HG03432 (cell line): ENCODE results near the gene TMOD3.
A peak's percentile ranks its signal among the peaks of the same experiment; 100 is the strongest.

Experiments
- ATAC-seq: cut with Tn5 transposase; IDR thresholded peaks from one replicate; pipeline ENCODE4 v1.9.1; 2021; ENCODE audit warnings: mild to moderate bottlenecking, moderate library complexity; ENCODE audit not compliant: unreplicated experiment

Gene TMOD3

DNA sequence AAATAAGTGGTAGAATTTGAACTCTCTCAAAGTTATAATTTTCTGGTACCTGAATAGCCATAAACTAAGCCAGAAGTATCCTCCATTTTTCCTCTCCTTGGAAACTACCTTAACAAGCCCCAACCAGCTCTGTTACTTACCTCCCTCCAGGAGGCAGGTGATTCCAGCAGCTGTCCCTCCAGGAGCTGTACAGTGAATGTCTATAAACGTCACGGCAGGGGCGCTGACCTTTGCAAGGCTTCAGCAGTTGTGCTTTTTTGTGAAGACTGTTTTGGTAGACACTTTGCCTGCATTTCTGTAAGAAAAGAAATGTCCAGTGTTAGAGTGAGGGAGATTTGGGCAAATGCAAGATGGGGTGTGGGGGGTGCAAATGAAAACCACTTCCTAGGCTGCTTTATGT lies 75.0 kb downstream of the TMOD3 start:
- ATAC-seq, result no peak

DNA sequence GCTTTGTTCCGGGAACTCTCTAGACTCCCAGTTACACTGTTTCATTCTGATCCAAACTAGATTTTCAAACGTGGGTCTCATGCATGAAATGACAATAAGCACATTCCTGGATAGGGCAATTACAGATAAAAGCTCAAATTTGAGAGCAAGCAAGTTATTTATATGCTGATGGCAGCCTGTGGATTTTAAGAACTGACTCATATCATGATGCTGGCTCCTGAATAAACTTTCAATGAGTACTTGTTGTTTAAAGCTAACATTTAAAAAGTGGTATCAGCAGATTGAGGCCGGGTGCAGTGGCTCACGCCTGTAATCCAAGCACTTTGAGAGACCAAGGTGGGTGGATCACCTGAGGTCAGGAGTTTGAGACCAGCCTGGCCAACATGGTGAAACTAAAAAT lies 75.5 kb downstream of the TMOD3 start:
- ATAC-seq, result no peak

DNA sequence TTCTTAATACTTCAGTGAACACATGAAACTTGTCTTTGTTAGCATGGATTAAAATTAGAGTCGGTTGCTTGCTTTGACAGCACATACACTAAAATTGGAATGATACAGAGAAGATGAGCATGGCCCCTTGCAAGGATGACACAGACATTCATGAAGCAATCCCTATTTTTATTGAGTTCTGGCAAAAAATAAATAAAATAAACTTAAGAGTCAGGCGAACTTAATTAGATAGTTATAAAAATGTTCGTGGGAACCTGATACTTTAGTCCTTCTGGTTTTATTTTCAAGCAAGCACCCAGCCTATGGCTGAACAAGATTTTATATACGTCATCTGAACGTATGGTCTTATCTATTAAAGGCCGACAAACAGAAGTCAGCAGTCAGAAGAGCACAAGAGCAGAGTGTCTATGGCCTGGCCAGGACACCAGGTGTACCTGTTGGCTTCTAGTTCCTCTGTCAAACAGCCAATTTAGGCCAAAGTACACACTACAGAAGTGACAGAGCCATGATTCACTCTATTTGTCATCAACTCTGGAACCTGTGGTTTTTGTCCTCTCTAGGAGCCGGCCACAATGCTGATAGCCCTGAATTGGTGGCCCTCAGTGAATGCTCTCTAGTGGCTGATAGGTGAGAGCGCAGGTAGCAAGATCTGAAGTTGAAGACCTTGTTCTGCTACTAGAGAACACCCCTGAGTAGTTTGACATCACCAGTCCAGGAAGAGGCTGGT lies 77.8 kb downstream of the TMOD3 start:
- no peak for ATAC-seq

DNA sequence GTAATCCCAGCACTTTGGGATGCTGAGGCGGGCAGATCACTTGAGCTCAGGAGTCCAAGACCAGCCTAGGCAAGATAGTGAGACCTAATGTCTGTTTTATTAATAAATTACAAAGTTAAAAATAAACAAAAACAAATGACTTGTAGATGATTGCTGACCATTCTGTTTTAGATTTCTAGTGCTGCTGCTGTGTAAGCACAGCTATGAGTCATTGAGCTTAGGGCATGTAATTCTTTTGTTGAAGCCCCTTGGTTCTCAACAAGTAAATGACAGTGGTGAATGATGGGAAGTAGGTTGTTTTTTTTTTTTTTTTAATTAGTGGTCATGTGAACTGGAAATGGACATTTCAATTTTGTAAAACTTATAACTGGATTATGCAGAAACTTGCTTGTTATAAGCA lies 78.9 kb downstream of the TMOD3 start:
- ATAC-seq, result no peak

DNA sequence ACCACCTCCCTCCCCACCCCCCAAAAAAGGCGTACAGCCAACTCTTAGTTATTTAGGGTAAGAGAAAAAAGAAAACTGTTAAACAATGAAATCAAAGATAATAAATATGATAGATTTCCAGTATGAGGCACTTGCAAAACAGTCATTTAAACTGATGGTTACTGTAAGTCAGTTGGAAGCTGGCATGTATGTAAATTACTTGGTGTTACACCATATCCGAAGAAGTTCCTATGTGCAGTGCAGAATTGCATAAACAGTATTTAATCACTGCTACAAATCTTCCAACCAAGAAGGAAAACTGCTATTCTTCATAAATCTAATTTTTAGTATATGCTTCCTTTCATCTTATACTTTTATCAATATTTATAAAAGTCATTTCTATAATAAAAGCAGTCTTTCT lies 80.1 kb downstream of the TMOD3 start:
- ATAC-seq, result no peak

DNA sequence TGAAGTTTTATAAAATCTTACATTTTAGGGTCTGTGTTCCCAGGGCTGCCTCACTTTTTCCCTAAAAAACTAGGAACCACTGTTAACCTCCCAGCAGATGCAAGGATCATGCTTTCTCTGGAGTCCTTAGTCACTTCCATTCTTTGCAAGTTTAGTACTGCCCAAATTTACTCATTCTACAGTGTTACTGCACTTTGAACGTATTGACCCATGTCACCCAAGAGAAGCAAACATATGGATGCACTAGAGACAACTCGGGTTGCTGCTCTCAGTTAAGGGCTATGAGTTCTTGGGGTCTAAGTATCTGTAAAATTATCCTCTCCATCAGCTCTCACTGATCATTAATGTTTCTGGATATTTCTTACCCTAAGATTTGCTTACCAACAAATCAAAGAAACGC lies 83.1 kb downstream of the TMOD3 start:
- no peak for ATAC-seq

DNA sequence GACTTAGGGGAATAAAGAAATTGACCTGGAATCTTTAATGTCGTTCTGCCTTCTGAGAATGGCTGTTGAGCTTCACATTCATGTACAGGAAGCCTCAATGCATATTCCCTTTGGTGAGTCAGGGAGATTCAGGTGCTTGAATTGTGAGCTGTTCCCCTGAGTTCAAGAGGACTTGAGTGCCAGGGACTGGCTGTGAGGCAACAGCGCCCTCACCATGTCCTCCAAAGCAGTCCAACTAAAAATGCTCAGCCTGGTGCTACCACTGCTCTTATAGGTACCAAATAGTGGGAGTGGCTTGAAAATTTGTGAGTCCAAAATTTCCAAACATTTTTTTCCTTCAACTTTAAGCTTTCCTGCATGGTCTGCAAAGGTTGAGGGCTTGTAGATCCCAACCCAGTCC lies 88.0 kb downstream of the TMOD3 start:
- no peak for ATAC-seq

DNA sequence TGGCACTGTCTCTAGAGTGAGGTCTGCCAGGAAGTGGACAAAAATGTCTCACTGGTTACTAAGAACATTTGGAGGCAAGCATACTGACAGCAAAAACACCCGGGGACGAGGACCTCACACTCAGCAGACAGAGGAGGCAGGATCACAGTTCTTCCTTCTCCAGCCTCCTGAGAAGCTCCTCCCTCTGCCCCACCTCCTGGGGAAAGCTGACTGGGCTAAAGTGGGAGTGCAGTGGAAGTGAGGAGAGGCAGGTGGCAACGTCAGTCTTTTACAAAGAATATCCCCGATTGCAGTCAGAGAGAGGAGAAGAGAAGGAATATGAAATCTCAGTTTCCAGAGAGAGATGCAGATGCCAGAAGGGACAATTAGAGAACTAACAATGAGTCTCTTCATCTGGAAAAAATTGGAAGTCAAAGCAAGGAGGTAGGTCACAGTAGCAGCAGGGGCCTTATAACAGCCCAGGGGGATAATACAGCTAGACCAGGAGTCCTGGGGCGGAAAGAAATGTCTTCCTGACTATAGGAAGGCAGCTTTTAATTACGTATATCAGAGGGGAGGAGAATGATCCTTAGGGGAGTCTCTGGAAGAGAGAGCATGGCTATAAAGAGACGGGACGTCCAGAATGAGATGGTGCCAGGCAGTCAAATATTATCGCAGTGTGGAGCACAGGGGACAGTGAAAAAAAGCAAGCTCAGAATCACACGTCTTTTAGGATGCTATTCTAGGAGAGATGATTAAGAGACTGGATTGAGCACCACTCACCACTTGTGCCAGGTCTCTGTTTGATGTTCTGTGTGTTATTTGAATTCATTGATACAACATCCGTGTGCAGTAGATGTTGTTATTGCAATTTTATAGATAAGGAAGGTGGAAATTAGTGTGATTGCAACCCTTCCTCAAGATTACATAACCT lies 95.0 kb downstream of the TMOD3 start:
- no peak for ATAC-seq

DNA sequence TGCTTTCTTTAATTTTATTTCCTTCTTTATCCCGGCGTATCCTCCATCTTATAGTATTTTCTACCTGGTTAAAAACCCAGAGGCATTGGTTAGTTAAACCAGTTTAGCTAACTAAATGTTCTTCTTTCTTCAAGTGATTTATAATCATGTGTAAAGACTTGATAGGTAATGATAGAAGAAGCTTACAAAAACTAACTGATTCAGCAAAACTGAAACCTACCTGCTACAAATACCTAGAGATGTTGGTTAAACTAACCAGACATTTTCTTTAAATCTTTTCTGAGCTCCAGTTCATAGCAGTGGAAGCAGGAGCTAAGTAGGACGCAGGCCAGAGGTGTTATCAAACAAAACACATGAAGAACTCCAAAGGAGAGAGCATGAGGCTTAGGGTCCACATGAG lies 97.4 kb downstream of the TMOD3 start:
- ATAC-seq, result no peak

DNA sequence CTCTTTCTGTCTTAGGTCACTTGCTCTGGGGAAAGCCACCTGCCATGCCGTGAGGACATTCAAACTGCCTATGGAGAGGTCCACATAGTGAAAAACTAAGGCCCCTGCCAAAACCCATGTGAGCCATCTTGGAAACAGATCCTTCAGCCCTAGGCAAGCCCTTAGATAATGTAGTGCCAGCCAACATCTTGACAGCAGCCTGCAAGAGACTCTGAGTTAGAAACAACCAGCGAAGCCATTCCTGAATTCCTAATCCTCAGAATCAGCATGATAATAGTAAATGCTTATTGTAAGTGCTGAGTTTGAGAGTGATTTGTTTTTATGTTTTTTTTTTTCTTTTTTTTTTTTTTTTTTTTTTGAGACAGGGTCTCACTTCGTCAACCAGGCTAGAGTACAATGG lies 101.6 kb downstream of the TMOD3 start:
- no peak for ATAC-seq

DNA sequence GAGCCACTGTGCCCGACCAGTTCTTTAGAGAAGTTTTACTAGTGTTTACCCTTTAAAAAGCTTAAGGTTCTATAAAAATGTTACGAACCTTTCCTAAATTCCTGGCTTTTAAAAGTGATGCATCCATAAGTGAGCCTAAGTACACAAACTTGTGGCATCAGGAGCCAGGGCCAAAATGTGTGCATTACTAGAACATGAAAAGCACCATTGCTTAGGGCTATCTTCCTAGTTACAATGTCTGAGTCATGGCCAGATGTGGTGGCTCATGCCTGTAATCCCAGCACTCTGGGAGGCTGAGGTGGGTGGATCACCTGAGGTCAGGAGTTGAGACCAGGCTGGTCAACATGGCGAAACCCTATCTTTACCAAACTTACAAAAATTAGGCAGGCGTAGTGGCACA lies 102.2 kb downstream of the TMOD3 start:
- no peak for ATAC-seq

DNA sequence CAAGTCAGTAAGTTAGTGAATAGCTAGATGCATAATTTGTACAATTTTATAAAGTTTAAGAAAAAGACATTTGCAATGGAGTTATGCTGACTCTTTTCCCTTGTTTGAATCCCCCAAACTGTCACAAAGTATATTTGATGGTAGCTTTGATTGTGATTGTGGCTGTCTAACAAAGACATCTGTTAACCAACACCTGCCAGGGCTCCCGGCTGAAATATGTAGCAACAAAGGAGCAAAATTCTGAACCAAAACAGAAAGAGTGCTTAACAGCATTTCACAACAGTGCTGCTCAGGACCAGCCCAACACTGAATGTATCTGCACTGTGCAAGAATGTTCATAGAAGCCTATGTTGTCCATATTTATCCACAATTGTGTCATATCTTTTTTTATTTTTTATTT lies 102.7 kb downstream of the TMOD3 start:
- no peak for ATAC-seq

DNA sequence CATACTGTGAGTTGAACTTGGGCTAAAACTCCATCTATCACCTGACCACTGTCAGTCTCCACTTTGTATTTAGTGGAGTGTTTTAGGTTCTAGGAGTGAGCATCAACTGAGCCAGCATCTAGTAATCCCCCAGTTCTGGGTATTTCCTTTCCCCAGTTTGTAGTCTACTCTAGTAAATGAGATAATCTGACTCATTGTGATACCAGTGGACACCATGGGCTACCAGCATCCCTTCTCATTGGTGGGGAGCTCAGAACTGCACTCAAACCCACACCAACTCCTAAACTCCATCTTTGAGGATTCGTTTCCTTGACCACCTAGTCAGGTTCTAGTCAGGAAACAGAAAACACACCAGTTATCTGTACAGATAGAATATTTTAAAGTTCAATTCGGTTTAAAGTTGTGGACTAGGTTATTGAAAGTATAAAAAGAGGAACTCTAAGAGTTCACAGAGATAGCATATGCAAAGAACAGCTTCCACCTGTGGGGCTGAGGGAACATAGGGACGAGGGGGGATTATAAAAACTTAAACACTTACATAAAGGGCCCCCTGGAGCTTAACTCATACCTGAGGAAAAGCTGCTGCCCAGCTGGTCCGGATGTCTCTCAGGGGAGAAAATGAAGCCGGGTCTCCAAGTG lies 106.1 kb downstream of the TMOD3 start:
- peak; percentile 93 for ATAC-seq

DNA sequence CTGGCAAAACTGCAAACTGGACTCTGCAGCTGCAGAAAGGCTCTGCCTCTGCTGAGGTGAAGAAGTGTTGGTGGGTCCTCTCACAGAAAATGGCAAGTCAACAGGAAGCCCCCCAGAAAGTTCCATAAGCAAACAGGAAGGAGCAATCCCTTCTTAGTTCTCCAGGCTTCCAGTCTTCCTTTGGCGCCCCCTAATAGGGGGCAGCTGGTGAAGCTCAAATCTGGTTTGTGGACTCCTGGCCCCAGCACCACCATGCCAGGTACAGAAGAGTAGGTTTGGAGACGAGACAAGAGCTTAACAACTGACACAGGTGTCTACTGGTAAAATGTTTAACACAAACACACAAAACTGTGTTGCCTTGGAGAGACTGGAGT lies 106.6 kb downstream of the TMOD3 start:
- ATAC-seq, result peak; percentile 16

DNA sequence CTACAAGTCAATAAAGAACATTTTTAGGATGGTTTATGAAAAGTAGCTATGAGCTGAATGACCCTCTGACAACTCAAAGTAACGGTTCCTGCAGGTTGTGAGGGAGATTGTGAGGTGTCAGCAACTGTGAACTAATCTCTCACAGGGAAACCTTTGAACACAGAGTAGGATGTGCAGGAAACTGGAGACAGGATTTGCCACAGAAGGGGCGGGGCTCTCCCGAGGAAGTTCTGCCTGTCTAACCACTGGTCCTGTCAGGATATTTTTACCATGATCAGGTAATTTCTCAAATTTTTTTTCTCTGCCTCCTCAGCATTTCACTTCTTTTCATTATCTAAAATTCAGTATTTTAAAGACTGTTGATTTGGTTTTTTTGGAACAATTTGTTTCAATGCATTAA lies 108.8 kb downstream of the TMOD3 start:
- ATAC-seq, result no peak

DNA sequence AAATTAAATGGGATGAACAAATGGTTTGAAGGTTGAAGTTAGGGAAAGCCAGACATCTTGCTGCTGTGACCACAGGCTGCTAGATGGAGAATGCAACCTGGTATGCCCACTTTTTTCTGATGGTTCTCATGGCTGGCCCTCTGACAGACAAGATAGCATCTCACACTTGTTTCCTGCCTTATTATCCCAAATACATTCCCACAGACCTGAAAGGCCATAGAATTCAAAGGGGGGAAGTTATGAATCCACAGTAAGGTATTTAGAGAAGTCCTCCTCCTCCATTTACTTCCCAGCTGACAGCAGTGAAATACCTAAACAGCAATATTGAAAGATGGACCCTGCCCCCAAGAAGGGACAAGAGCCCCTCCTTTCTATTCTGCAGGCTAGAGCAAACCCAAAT lies 109.8 kb downstream of the TMOD3 start:
- ATAC-seq, result no peak

DNA sequence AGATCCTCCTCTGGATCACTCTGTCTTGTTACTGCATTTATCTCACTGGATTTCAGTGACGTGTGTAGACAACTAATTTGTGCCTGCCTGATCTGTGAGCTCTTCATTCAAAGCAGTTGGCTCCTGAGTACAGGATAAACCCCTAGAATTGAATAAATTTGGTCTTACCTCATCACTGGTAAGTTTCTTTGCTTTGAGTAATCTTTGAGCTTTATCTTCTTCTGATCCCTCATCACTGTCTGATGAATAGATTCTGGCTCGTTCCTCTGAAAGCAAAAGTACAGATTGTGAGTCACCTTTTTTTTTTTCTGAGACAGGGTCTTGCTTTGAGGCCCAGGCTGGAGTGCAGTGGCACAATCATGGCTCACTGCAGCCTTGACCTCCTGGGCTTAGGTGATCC lies 117.7 kb downstream of the TMOD3 start:
- no peak for ATAC-seq

DNA sequence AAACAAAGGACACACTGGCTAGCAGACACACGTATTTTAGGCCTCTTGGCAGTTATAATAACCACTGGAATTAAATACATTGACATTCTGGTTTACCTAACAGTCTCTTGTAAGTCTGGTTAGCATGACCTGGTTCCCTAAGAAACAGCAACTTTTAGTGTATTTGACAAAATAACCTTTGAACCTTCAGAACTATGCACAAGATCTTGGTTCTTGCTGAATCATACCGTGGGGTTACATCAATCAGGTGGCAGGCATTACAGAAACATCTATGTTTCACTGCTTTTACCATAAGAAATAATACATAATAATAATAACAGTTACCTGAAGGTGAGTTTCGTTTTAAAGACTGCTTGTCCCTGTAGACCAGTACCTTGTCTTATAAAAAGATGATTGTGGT lies 123.4 kb downstream of the TMOD3 start:
- ATAC-seq, result no peak

DNA sequence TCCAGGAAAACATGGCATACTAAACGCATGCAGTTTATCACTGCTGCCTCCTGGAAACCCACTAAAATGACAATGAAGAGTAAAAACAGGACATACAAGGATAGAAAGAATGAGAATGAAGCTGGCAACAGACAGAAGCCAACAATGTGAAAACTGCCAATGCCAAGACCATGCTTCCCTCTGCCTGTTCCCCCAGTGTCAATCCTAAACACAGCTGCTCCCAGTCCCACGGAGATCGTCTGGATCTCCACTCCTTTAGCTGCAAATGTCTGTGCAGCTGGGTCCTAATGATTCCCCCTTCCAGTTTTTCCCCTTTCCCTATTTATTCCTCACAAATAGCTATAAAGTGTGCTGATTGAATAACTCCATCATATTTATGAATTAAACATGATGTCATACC lies 126.1 kb downstream of the TMOD3 start:
- no peak for ATAC-seq
